ENCODE data around the gene PSMD14.
"Not testable (repeated sequence)": the region's sequence is repeated elsewhere in the genome, so short reads cannot be mapped to it uniquely, and the experiment has no call there.

The PSMD14 gene

GRCh38 chr2:161321944-161322648, 13.9 kb downstream of the PSMD14 start:
- DNase-seq (ENCODE audit: low spot score): no peak
- TF ChIP-seq CTCF (IDR thresholded peaks at IDR 0.05): no peak
- Histone ChIP-seq H3K27ac (no peak overlapping the region), H3K4me3 (no peak overlapping the region)

- TF ChIP-seq CTCF (IDR thresholded peaks at IDR 0.05): no peak
- no peak for DNase-seq (ENCODE audit: low spot score)
- Histone ChIP-seq H3K4me3 (no peak overlapping the region), H3K27ac (no peak overlapping the region)
These were observed 16.7 kb downstream of the PSMD14 start for GRCh38 chr2:161324876-161325275.

- no peak for DNase-seq (ENCODE audit: low spot score)
- no peak overlapping the region for H3K27ac ChIP-seq
- no peak for TF ChIP-seq CTCF (IDR thresholded peaks at IDR 0.05)
- H3K4me3 ChIP-seq: no peak overlapping the region
These were observed 19.4 kb downstream of the PSMD14 start for GRCh38 chr2:161327582-161327981.

- Histone ChIP-seq H3K27ac (no peak overlapping the region), H3K4me3 (no peak overlapping the region)
- DNase-seq (ENCODE audit: low spot score): no peak
- no peak for TF ChIP-seq CTCF (IDR thresholded peaks at IDR 0.05)
These were observed 24.2 kb downstream of the PSMD14 start for GRCh38 chr2:161332371-161332967.

- no peak overlapping the region for H3K27ac ChIP-seq
- H3K4me3 ChIP-seq: no peak overlapping the region
- DNase-seq (ENCODE audit: low spot score): no peak
- TF ChIP-seq CTCF (IDR thresholded peaks at IDR 0.05): no peak
These were observed 27.4 kb downstream of the PSMD14 start for GRCh38 chr2:161335626-161336025.

- no peak overlapping the region for H3K27ac ChIP-seq
- no peak for TF ChIP-seq CTCF (IDR thresholded peaks at IDR 0.05)
- DNase-seq (ENCODE audit: low spot score): no peak
- H3K4me3 ChIP-seq: no peak overlapping the region
These were observed 29.0 kb downstream of the PSMD14 start for GRCh38 chr2:161337247-161337646.

- H3K4me3 ChIP-seq; DNase-seq (ENCODE audit: low spot score); H3K27ac ChIP-seq: not testable (repeated sequence)
These were observed 31.3 kb downstream of the PSMD14 start for GRCh38 chr2:161339532-161339931.

- not testable (repeated sequence) for H3K4me3 ChIP-seq; H3K27ac ChIP-seq; DNase-seq (ENCODE audit: low spot score)
These were observed 32.7 kb downstream of the PSMD14 start for GRCh38 chr2:161340930-161341413.
